ENCODE results near the gene ADAM8. TPM values are rescaled to one million over a fixed set of nuclear protein-coding genes. Genes with fewer than 3 reads are reported as not detected.

Gene ADAM8
- total RNA-seq, 4 donors from 2014 or later, result 2.3 to 21.3 (median 13.7) TPM

DNA sequence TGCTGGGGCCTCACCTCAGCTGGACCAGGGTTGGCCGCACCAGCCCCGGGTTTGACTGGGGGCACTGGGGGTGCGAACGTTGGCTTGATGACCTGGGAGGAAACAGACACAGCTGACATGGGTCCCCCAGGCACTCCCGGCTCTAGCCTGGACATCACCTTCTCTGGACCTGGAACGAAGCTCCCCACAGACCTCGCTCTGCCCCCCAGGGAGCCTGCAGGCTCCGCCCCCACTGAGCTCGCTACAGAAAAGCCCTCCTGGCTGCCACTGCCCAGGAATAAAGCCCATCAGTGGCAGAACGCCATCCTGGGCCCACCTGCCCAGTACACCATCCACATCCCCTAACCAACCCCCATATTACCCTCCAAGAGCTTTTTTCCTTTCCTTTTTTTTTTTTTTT, 13.0 kb downstream of the ADAM8 start:
- no peak overlapping the region for H3K4me3 ChIP-seq
- no peaks in the 10 kb centered on the region for H3K27me3 ChIP-seq
- in situ Hi-C loops (cut with MboI; ENCODE audit: low pct_ligation_motif_present in 1 of 4, low pct_unique_long_range_greater_than_20kb in 1 of 4, low sequenced_read_pairs in 3 of 4) (loop anchor here in 1 of 4 donors (10.0 kb wide), 1 partner anchor 51 kb away; no protein-coding TSS in a partner anchor), intact Hi-C loops (cut with DNase I; ENCODE audit: low total_unique reads) (no loop called here)
- H3K27ac ChIP-seq, result no peak overlapping the region
- no peaks in the 10 kb centered on the region for H3K9me3 ChIP-seq
- peaks cover 20 to 55% (median 36%) of the 10 kb centered on the region in 4 donors for H3K4me1 ChIP-seq
- H3K36me3 ChIP-seq, result no peaks in the 10 kb centered on the region
- 79% methylated on average over 10 of the region's 10 CpGs; no CpG with 5 or more reads in 1 of the 2 donors for WGBS, 2 donors (ENCODE audit: low coverage in 1 of 2)
- TF ChIP-seq POLR2AphosphoS5 (IDR thresholded peaks at IDR 0.05) (no peak), POLR2A (IDR thresholded peaks at IDR 0.05) (no peak), EP300 (IDR thresholded peaks at IDR 0.05; ENCODE audit: low read depth) (no peak)
- TF ChIP-seq, protein P1, sequence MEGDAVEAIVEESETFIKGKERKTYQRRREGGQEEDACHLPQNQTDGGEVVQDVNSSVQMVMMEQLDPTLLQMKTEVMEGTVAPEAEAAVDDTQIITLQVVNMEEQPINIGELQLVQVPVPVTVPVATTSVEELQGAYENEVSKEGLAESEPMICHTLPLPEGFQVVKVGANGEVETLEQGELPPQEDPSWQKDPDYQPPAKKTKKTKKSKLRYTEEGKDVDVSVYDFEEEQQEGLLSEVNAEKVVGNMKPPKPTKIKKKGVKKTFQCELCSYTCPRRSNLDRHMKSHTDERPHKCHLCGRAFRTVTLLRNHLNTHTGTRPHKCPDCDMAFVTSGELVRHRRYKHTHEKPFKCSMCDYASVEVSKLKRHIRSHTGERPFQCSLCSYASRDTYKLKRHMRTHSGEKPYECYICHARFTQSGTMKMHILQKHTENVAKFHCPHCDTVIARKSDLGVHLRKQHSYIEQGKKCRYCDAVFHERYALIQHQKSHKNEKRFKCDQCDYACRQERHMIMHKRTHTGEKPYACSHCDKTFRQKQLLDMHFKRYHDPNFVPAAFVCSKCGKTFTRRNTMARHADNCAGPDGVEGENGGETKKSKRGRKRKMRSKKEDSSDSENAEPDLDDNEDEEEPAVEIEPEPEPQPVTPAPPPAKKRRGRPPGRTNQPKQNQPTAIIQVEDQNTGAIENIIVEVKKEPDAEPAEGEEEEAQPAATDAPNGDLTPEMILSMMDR (IDR thresholded peaks at IDR 0.05), result no peak
- DNase-seq, result no peak

DNA sequence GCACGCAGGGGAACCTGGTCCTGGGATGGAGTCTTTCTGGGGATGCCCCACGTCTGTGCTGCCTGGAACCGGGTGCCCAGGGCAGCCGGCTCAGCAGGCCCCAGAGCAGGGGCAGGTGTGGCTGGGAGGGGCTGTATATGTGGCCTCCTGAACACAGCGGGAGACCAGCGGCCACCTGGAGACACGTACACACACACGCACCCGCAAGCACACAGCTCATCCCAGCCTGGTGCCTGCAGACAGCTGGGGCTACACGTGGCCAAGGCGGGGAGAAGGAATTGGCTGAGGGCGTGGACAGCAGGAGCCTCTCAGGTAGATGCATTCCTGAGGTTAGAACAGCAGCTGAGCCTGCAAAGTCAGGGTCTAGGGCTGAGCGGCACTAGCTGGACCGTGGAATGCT, 14.0 kb downstream of the ADAM8 start:
- H3K9me3 ChIP-seq, result no peaks in the 10 kb centered on the region
- H3K4me3 ChIP-seq, result no peak overlapping the region
- intact Hi-C loops (cut with DNase I; ENCODE audit: low total_unique reads) (no loop called here), in situ Hi-C loops (cut with MboI; ENCODE audit: low pct_ligation_motif_present in 1 of 4, low pct_unique_long_range_greater_than_20kb in 1 of 4, low sequenced_read_pairs in 3 of 4) (loop anchor here in 1 of 4 donors (10.0 kb wide), 1 partner anchor 52 kb away; no protein-coding TSS in a partner anchor)
- DNase-seq, result peak; percentile 32
- no peaks in the 10 kb centered on the region for H3K36me3 ChIP-seq
- TF ChIP-seq POLR2AphosphoS5 (IDR thresholded peaks at IDR 0.05) (no peak), POLR2A (IDR thresholded peaks at IDR 0.05) (no peak), EP300 (IDR thresholded peaks at IDR 0.05; ENCODE audit: low read depth) (no peak)
- TF ChIP-seq, protein P1 (IDR thresholded peaks at IDR 0.05), result no peak
- 50% methylated on average over 14 of the region's 14 CpGs; no CpG with 5 or more reads in 1 of the 2 donors for WGBS, 2 donors (ENCODE audit: low coverage in 1 of 2)
- H3K27ac ChIP-seq, result peak overlapping the region; percentile 13 to 94 (median 39)
- H3K4me1 ChIP-seq, result peaks cover 29 to 65% (median 46%) of the 10 kb centered on the region in 4 donors
- no peaks in the 10 kb centered on the region for H3K27me3 ChIP-seq

DNA sequence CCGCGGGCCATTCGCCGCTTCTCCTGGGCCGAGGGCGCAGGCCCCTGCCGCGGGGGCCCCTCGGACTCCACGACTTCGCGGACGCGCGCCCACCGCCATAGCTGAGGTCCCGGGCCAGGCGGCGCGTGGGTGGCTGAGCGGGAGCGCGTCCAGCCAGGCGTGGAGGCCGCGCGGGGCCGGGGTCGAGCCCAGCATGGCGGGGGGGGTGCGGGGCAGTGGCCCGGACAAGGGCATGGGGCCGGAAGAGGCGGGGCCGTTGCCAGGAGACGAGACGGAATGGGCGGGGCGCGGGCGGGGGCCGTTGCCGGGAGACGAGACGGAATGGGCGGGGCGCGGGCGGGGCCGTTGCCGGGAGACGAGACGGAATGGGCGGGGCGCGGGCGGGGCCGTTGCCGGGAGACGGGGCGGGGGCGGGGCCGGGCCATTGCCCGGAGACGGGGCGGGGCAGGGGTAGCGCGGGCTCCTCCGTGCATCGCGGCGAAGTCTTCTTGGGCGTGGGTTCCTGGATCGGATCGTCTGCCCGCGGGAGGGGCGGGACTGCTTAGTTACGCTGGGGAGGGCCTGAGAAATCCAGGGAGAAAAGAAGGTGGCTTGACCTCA, 14.8 kb downstream of the ADAM8 start:
- in situ Hi-C loops (cut with MboI; ENCODE audit: low pct_ligation_motif_present in 1 of 4, low pct_unique_long_range_greater_than_20kb in 1 of 4, low sequenced_read_pairs in 3 of 4), result loop anchor here in 1 of 4 donors (10.0 kb wide), 1 partner anchor 53 kb away; no protein-coding TSS in a partner anchor
- H3K36me3 ChIP-seq, result no peaks in the 10 kb centered on the region
- H3K27me3 ChIP-seq, result no peaks in the 10 kb centered on the region
- peaks cover 35 to 73% (median 53%) of the 10 kb centered on the region in 4 donors for H3K4me1 ChIP-seq
- peak; percentile 91 for DNase-seq
- intact Hi-C loops (cut with DNase I; ENCODE audit: low total_unique reads), result no loop called here
- peak overlapping the region; percentile 79 to 96 (median 84) for H3K4me3 ChIP-seq
- H3K27ac ChIP-seq, result peak overlapping the region; percentile 92 to 98 (median 94)
- no peaks in the 10 kb centered on the region for H3K9me3 ChIP-seq
- 2% methylated on average over 48 of the region's 79 CpGs; no CpG with 5 or more reads in 1 of the 2 donors for WGBS, 2 donors (ENCODE audit: low coverage in 1 of 2)
- TF ChIP-seq, protein P1 (IDR thresholded peaks at IDR 0.05), result no peak
- no peak for TF ChIP-seq POLR2A (IDR thresholded peaks at IDR 0.05)
- TF ChIP-seq POLR2AphosphoS5 (IDR thresholded peaks at IDR 0.05), result peak in 2 of 3 donors; percentile 36 to 68

DNA sequence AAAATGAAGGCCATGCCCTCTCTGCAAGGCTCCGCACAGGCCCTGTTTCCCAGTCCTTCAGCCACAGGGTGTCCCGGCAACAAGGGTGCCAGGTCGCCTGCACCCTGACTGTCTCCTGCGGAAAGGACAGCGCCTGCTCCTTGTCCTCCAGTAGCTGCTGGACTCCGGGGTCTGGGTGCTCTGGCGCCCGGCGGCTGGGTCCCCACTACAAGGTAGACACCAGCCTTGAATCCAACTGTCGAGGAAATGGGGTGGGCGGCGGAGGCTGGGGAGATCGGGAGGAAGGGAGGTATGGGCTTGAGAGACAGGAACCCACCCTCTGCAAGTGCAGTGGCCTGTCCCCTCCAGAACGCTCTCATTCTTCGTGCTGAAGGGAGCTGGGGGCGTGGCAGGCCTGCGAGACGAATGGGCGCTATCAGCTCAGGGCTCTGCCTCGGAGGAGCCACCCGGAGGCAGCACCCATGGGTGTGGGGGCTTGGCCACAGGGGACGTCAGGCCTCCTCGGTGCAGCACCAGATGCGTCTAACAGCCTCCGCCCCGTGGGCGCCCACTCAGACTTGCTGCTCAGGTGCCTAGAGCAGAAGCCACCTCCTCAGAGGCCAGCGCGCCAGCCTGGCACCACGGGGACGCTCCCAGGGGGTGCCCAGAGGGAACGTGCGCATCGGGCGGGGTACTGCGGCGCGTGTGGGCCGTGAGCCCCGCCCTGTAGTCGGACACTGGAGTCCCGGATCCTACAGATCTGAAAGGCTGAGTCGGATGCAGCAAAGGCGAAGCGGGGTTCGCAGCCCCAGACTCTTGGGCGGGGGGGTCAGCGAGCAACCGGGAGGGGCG, 15.6 kb downstream of the ADAM8 start:
- Histone ChIP-seq H3K9me3 (no peaks in the 10 kb centered on the region), H3K4me3 (peak overlapping the region; percentile 79 to 96 (median 84)), H3K27me3 (no peaks in the 10 kb centered on the region), H3K4me1 (peaks cover 35 to 73% (median 53%) of the 10 kb centered on the region in 4 donors), H3K36me3 (no peaks in the 10 kb centered on the region), H3K27ac (peak overlapping the region; percentile 92 to 98 (median 94))
- peak; percentile 71 for DNase-seq
- WGBS, 2 donors (ENCODE audit: low coverage in 1 of 2), result 36% methylated on average over 29 of the region's 50 CpGs; no CpG with 5 or more reads in 1 of the 2 donors
- in situ Hi-C loops (cut with MboI; ENCODE audit: low pct_ligation_motif_present in 1 of 4, low pct_unique_long_range_greater_than_20kb in 1 of 4, low sequenced_read_pairs in 3 of 4) (loop anchor here in 1 of 4 donors (10.0 kb wide), 1 partner anchor 54 kb away; no protein-coding TSS in a partner anchor), intact Hi-C loops (cut with DNase I; ENCODE audit: low total_unique reads) (no loop called here)
- peak in 1 of 3 donors; percentile 2 for TF ChIP-seq POLR2AphosphoS5 (IDR thresholded peaks at IDR 0.05)
- peak; percentile 45 for TF ChIP-seq POLR2A (IDR thresholded peaks at IDR 0.05)
- TF ChIP-seq, protein P1 (IDR thresholded peaks at IDR 0.05), result no peak
- no peak for TF ChIP-seq EP300 (IDR thresholded peaks at IDR 0.05; ENCODE audit: low read depth)
